Omental fat pad (tissue), 4 donors: ENCODE data around the gene PDE1A. TPM values are rescaled to one million over a fixed set of nuclear protein-coding genes. Genes with fewer than 3 reads are reported as not detected.
"Not testable (repeated sequence)": the region's sequence is repeated elsewhere in the genome, so short reads cannot be mapped to it uniquely, and the experiment has no call there.

Experiments
- ATAC-seq: fragments of 150-250 bp; one replicate; pipeline ENCODE4 v1.9.1; 2016; ENCODE audit warnings: mild to moderate bottlenecking, moderate library complexity; ENCODE audit not compliant: low FRiP score
- DNase-seq: peaks from one replicate; pipeline ENCODE4 v3.0.0-alpha.2; 2019; ENCODE audit warnings: low spot score
- CTCF ChIP-seq, 3 donors: fragments of 450-650 bp; IDR thresholded peaks; one replicate each; pipeline ENCODE4 v1.5.1; 2016 to 2017; ENCODE audit warnings: antibody characterized with exemption in 3 of 3, mild to moderate bottlenecking in 3 of 3, moderate library complexity in 2 of 3
- total RNA-seq, 4 donors: library from RNA; depleted of rRNA; stranded (reverse); fragments of >200 nt; gene quantifications; one replicate each; pipeline ENCODE4 v1.1.0, GENCODE V29; 2016

The PDE1A gene
- total RNA-seq, 4 donors from 2014 or later = 7.9 to 28.2 (median 13.1) TPM

DNA sequence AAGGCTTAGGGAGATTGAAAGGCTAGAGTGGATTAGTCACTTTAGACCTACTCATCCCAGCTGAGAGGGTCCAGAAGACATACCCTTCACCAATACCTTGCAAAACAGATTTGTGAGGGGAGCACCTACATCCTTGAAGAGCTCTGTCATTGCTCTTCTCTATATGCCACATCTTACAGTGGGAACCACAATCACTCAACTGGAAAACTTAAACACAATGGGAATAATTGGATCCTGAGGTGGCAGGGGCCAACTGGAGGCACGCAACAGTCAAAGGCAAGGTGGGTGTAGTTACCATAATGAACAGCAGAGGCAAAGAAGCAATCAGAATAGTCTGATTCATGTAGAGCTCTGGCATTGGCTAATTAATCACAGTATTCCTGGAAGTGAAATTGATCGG lies 35.4 kb downstream of the PDE1A start:
- TF ChIP-seq CTCF (IDR thresholded peaks at IDR 0.05) = no peak
- no peak for DNase-seq
- ATAC-seq = no peak

DNA sequence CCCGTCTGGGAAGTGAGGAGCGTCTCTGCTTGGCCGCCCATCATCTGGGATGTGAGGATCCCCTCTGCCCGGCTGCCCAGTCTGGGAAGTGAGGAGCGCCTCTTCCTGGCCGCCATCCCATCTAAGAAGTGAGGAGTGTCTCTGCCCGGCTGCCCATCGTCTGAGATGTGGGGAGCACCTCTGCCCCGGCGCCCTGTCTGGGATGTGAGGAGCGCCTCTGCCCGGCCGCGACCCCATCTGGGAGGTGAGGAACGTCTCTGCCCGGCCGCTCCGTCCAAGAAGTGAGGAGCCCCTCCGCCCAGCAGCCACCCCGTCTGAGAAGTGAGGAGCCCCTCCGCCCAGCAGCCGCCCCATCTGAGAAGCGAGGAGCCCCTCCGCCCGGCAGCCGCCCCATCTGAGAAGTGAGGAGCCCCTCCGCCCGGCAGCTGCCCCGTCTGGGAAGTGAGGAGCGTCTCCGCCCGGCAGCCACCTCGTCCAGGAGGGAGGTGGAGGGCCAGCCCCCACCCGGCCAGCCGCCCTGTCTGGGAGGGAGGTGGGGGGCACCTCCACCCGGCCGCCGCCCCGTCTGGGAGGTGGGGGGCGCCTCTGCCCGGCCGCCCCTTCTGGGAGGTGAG lies 40.5 kb downstream of the PDE1A start:
- DNase-seq, ATAC-seq: not testable (repeated sequence)

GRCh38 chr2:182384860-182385259 lies 42.0 kb downstream of the PDE1A start:
- ATAC-seq = no peak
- DNase-seq = no peak
- no peak for TF ChIP-seq CTCF (IDR thresholded peaks at IDR 0.05)

DNA sequence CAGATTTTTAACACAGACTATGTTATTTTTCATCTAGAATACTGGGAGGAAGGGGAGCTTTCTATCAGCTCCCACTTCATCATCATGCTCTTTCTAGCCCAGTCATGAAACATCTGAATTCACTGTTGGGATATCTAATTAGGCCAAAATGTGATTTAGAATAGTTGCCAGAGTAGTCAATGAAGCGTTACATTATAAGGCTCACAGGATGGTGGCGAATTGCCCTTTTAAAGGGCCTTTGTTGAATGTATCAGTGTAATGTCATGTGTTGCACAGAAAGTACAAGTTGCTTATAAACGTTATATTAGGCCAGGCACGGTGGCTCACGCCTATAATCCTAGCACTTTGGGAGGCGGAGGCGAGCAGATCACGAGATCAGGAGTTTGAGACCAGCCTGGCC lies 45.6 kb downstream of the PDE1A start:
- TF ChIP-seq CTCF (IDR thresholded peaks at IDR 0.05) = no peak
- no peak for ATAC-seq
- DNase-seq = no peak

GRCh38 chr2:182379241-182379640 lies 47.6 kb downstream of the PDE1A start:
- DNase-seq (no peak), ATAC-seq (no peak)
- TF ChIP-seq CTCF (IDR thresholded peaks at IDR 0.05) = no peak

DNA sequence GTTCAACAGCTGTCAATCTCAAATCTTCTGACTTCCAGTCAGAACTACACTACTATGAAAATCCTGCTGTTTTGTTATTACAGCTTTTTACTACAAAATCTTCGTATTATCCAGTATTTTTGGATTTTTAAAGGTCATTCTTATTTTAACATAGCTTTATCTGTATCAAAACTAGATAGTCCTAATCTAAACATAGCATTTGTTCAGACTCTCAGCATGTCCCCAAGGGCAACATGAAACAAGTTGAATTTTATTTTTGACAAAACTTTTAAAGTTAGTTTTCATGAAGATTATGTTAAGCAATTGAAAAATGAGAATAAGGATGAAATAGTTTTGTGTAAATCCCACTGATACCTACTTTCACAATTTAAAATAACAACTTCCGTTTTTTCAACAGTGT lies 48.1 kb downstream of the PDE1A start:
- DNase-seq = no peak
- ATAC-seq = no peak
- no peak for TF ChIP-seq CTCF (IDR thresholded peaks at IDR 0.05)

GRCh38 chr2:182377467-182377866 lies 49.4 kb downstream of the PDE1A start:
- ATAC-seq (no peak), DNase-seq (no peak)
- no peak for TF ChIP-seq CTCF (IDR thresholded peaks at IDR 0.05)

GRCh38 chr2:182375862-182376261 lies 51.0 kb downstream of the PDE1A start:
- TF ChIP-seq CTCF (IDR thresholded peaks at IDR 0.05) = no peak
- ATAC-seq (no peak), DNase-seq (no peak)
